SK-N-SH treated with all-trans-retinoic acid at 6 μM for 48 hours (cell line): ENCODE results near the gene HPS3.

ENCODE experiments used
- ATAC-seq: fragments of 200-7000 bp; cut with Tn5 transposase; 3 replicates; pipeline ENCODE4 v1.9.1; 2020; ENCODE audit warnings: mild to moderate bottlenecking, moderate library complexity
- BACH2 ChIP-seq: fragments of 250-450 bp; sonication (Bioruptor Pico); IDR thresholded peaks from 2 replicates; pipeline ENCODE4 v1.9.0; 2021; ENCODE audit warnings: mild to moderate bottlenecking, borderline replicate concordance
- CREB5 ChIP-seq: fragments of 250-450 bp; sonication (Bioruptor Pico); IDR thresholded peaks from 2 replicates; pipeline ENCODE4 v1.5.1; 2020; ENCODE audit warnings: low read depth, mild to moderate bottlenecking, moderate library complexity
- CSDC2 ChIP-seq: fragments of 250-450 bp; sonication (Bioruptor Pico); IDR thresholded peaks from 2 replicates; pipeline ENCODE4 v1.5.0; 2020; ENCODE audit warnings: mild to moderate bottlenecking, moderate library complexity
- ESRRG ChIP-seq: fragments of 250-450 bp; sonication (Bioruptor Pico); IDR thresholded peaks from 2 replicates; pipeline ENCODE4 v1.6.1; 2021; ENCODE audit warnings: mild to moderate bottlenecking
- GLIS3 ChIP-seq: fragments of 250-450 bp; sonication (Bioruptor Pico); IDR thresholded peaks from 2 replicates; pipeline ENCODE4 v1.5.0; 2020; ENCODE audit warnings: mild to moderate bottlenecking, moderate library complexity
- OSR1 ChIP-seq: fragments of 250-450 bp; sonication (Bioruptor Pico); IDR thresholded peaks from 2 replicates; pipeline ENCODE4 v1.8.0; 2022; ENCODE audit warnings: moderate library complexity, mild to moderate bottlenecking, inconsistent platforms
- PATZ1 ChIP-seq: fragments of 250-450 bp; sonication (Bioruptor Pico); IDR thresholded peaks from 2 replicates; pipeline ENCODE4 v1.8.0; 2020; ENCODE audit warnings: mild to moderate bottlenecking, moderate library complexity, borderline replicate concordance
- POU6F1 ChIP-seq: fragments of 250-450 bp; sonication (Bioruptor Pico); IDR thresholded peaks from 2 replicates; pipeline ENCODE4 v1.8.0; 2021; ENCODE audit warnings: low read depth, mild to moderate bottlenecking, moderate library complexity, borderline replicate concordance
- PPARA ChIP-seq: fragments of 250-450 bp; sonication (Bioruptor Pico); IDR thresholded peaks from 2 replicates; pipeline ENCODE4 v1.5.0; 2020; ENCODE audit warnings: mild to moderate bottlenecking, borderline replicate concordance
- RARB ChIP-seq: fragments of 250-450 bp; sonication (Bioruptor Pico); IDR thresholded peaks from 2 replicates; pipeline ENCODE4 v1.8.0; 2021; ENCODE audit warnings: mild to moderate bottlenecking, moderate library complexity
- SNAI2 ChIP-seq: fragments of 250-450 bp; sonication (Bioruptor Pico); IDR thresholded peaks from 2 replicates; pipeline ENCODE4 v1.5.0; 2020; ENCODE audit warnings: mild to moderate bottlenecking, moderate library complexity
- TCF4 ChIP-seq: fragments of 250-450 bp; sonication (Bioruptor Pico); IDR thresholded peaks from 2 replicates; pipeline ENCODE4 v1.8.0; 2021; ENCODE audit warnings: mild to moderate bottlenecking, moderate library complexity, borderline replicate concordance
- TSHZ2 ChIP-seq: fragments of 250-450 bp; sonication (Bioruptor Pico); IDR thresholded peaks from 2 replicates; pipeline ENCODE4 v1.5.0; 2020; ENCODE audit warnings: mild to moderate bottlenecking, moderate library complexity
- ZC3H10 ChIP-seq: fragments of 250-450 bp; sonication (Bioruptor Pico); IDR thresholded peaks from 2 replicates; pipeline ENCODE4 v1.5.1; 2021; ENCODE audit warnings: mild to moderate bottlenecking, moderate library complexity
- ZFP3 ChIP-seq: fragments of 250-450 bp; sonication (Bioruptor Pico); IDR thresholded peaks from 2 replicates; pipeline ENCODE4 v1.5.0; 2020; ENCODE audit warnings: mild to moderate bottlenecking, moderate library complexity
- ZFP30 ChIP-seq: fragments of 450-650 bp; formaldehyde crosslinking; IDR thresholded peaks from 2 replicates; pipeline ENCODE4 v1.5.0; 2022; ENCODE audit warnings: mild to moderate bottlenecking, moderate library complexity
- ZNF565 ChIP-seq: fragments of 450-650 bp; formaldehyde crosslinking; conservative IDR thresholded peaks from 2 replicates; pipeline ENCODE4 v1.5.0; 2020; ENCODE audit warnings: low read depth, mild to moderate bottlenecking, moderate library complexity
- ZNF70 ChIP-seq: fragments of 450-650 bp; formaldehyde crosslinking; IDR thresholded peaks from 2 replicates; pipeline ENCODE4 v1.5.0; 2020; ENCODE audit warnings: mild to moderate bottlenecking, moderate library complexity
- ZNF8 ChIP-seq: fragments of 450-650 bp; formaldehyde crosslinking; IDR thresholded peaks from 2 replicates; pipeline ENCODE4 v1.5.0; 2020; ENCODE audit warnings: mild to moderate bottlenecking, moderate library complexity

HPS3 gene

GRCh38 chr3:149129326-149130205, at the start of gene HPS3:
TSS of gene HPS3 (plus strand) at chr3:149129638. CDS start at chr3:149129724, 86 bp downstream.
- peak; percentile 98 for ATAC-seq
- TF ChIP-seq OSR1: no peak
- TF ChIP-seq ZFP30: no peak
- TF ChIP-seq CSDC2 (CRISPR knock-in tag): 0 out of 2 replicates have a peak, but pooled peaks have one; percentile 23
- TF ChIP-seq ZNF8 (CRISPR knock-in tag): peak; percentile 78; the same call in 1 of the 2 replicates
- TF ChIP-seq ZFP3 (CRISPR knock-in tag): peak; percentile 68; the same call in 1 of the 2 replicates
- TF ChIP-seq TSHZ2 (CRISPR knock-in tag): 0 out of 2 replicates have a peak, but pooled peaks have one; percentile 7
- no peak for TF ChIP-seq SNAI2 (CRISPR knock-in tag)

- no peak for TF ChIP-seq ZFP30
- no peak for TF ChIP-seq OSR1
- TF ChIP-seq CREB5 (CRISPR knock-in tag): no peak
- TF ChIP-seq CSDC2 (CRISPR knock-in tag): no peak
- no peak for TF ChIP-seq BACH2 (CRISPR knock-in tag)
- no peak for TF ChIP-seq ZC3H10
- TF ChIP-seq ZFP3 (CRISPR knock-in tag): no peak
- no peak for TF ChIP-seq TCF4 (CRISPR knock-in tag)
- TF ChIP-seq ZNF8 (CRISPR knock-in tag): no peak
- TF ChIP-seq GLIS3 (CRISPR knock-in tag): no peak
- TF ChIP-seq, all 23 proteins: peak for 0
- peak; percentile 42; the same call in 1 of the 3 replicates for ATAC-seq
These were observed 49.3 kb upstream of the HPS3 start for GRCh38 chr3:149080011-149080698.

GRCh38 chr3:149080699-149081091, 48.7 kb upstream of the HPS3 start:
- TF ChIP-seq POU6F1 (CRISPR knock-in tag): no peak
- no peak for TF ChIP-seq ESRRG (CRISPR knock-in tag)
- TF ChIP-seq TCF4 (CRISPR knock-in tag): no peak
- no peak for TF ChIP-seq ZNF8 (CRISPR knock-in tag)
- no peak for TF ChIP-seq ZNF70 (CRISPR knock-in tag)
- TF ChIP-seq CREB5 (CRISPR knock-in tag): no peak
- TF ChIP-seq BACH2 (CRISPR knock-in tag): no peak
- TF ChIP-seq CSDC2 (CRISPR knock-in tag): no peak
- no peak for ATAC-seq

- no peak for TF ChIP-seq PATZ1 (CRISPR knock-in tag)
- no peak for TF ChIP-seq TCF4 (CRISPR knock-in tag)
- no peak for TF ChIP-seq BACH2 (CRISPR knock-in tag)
- TF ChIP-seq RARB (CRISPR knock-in tag): no peak
- TF ChIP-seq PPARA (CRISPR knock-in tag): no peak
- no peak for TF ChIP-seq ZNF70 (CRISPR knock-in tag)
- no peak for TF ChIP-seq ZNF565
- no peak for ATAC-seq
These were observed 47.7 kb upstream of the HPS3 start for GRCh38 chr3:149081772-149082171.
